Esophagus muscularis mucosa (tissue), 4 donors: Measurements from ENCODE around the gene PRKCH. TPM values are rescaled to one million over a fixed set of nuclear protein-coding genes. Genes with fewer than 3 reads are reported as not detected.
A peak's percentile ranks its signal among the peaks of the same experiment; 100 is the strongest.

Experiments used
- DNase-seq: peaks from one replicate; pipeline ENCODE4 v3.0.0-alpha.2; 2017; ENCODE audit errors: extremely low spot score
- H3K27ac ChIP-seq, 4 donors: fragments of 200-600 bp; sonication (generic); replicated peaks in 1 of 4; 1 replicate in 3 of 4; 2 replicates in 1 of 4; pipeline ENCODE4 v1.5.1; 2016 to 2019; ENCODE audit warnings: mild to moderate bottlenecking in 1 of 4
- H3K27me3 ChIP-seq, 4 donors: fragments of 200-600 bp; sonication (generic); one replicate each; pipeline versions ENCODE4 v1.5.1 to v1.6.0; 2016 to 2019
- H3K36me3 ChIP-seq, 4 donors: fragments of 200-600 bp; sonication (generic); one replicate each; pipeline ENCODE4 v1.5.1; 2016 to 2019
- H3K4me1 ChIP-seq, 4 donors: fragments of 200-600 bp; sonication (generic); one replicate each; pipeline ENCODE4 v1.5.1; 2016 to 2019
- H3K4me3 ChIP-seq, 4 donors: fragments of 200-600 bp; sonication (generic); 1 replicate in 2 of 4; 2 replicates in 2 of 4; pipeline ENCODE4 v1.5.1; 2016 to 2019; ENCODE audit warnings: mild to moderate bottlenecking in 4 of 4, moderate library complexity in 1 of 4
- H3K9me3 ChIP-seq, 4 donors: fragments of 200-600 bp; sonication (generic); 1 replicate in 3 of 4; 2 replicates in 1 of 4; pipeline ENCODE4 v1.5.1; 2016 to 2019
- CTCF ChIP-seq, 3 experiments: fragments of 200-600 bp in 2 of 3; fragments of 450-650 bp in 1 of 3; sonication (generic) in 2 of 3; IDR thresholded peaks; one replicate each; pipeline ENCODE4 v1.5.1; 2017 to 2019; ENCODE audit warnings: antibody characterized with exemption in 3 of 3, mild to moderate bottlenecking in 2 of 3, moderate library complexity in 1 of 3
- EP300 ChIP-seq: sonication (generic); formaldehyde crosslinking; IDR thresholded peaks from one replicate; pipeline ENCODE4 v1.6.1; 2017; ENCODE audit warnings: antibody characterized with exemption
- POLR2A ChIP-seq: fragments of 450-650 bp; IDR thresholded peaks from one replicate; pipeline ENCODE4 v1.6.1; 2017; ENCODE audit warnings: antibody characterized with exemption, moderate library complexity, mild to moderate bottlenecking, low read depth
- POLR2AphosphoS5 ChIP-seq, 2 donors: sonication (generic); formaldehyde crosslinking; IDR thresholded peaks; one replicate each; pipeline ENCODE4 v1.6.1; 2017; ENCODE audit warnings: antibody characterized with exemption in 2 of 2
- WGBS: methylation state at CpG from one replicate; pipeline ENCODE4 v1.1.5; 2018; 5-methylcytosine and 5-hydroxymethylcytosine counted together
- intact Hi-C: fragments of 100-400 bp; cut with DNase I; formaldehyde crosslinking; loops from one replicate; pipeline ENCODE4 v1.15.1; 2023
- total RNA-seq, 4 donors: library from RNA; depleted of rRNA; stranded (reverse); fragments of >200 nt; gene quantifications; one replicate each; pipeline versions ENCODE4 v1.1.0 to v1.2.1, GENCODE V29; 2016

Gene PRKCH
- total RNA-seq, 4 donors from 2014 or later, result 13.3 to 67.6 (median 32.2) TPM

GRCh38 chr14:61581340-61581739 lies 260.0 kb downstream of the PRKCH start:
- TF ChIP-seq POLR2AphosphoS5 (IDR thresholded peaks at IDR 0.05), result no peak
- TF ChIP-seq EP300, result no peak
- TF ChIP-seq CTCF (IDR thresholded peaks at IDR 0.05), result no peak
- TF ChIP-seq POLR2A, result no peak

GRCh38 chr14:61581955-61582615 lies 260.7 kb downstream of the PRKCH start:
- H3K27me3 ChIP-seq, result no peaks in the 10 kb centered on the region
- H3K4me3 ChIP-seq, result no peak overlapping the region
- WGBS, result 91% methylated on average over 3 of the region's 3 CpGs
- H3K27ac ChIP-seq, result peak overlapping the region; percentile 46 to 71 (median 63)
- TF ChIP-seq EP300 (no peak), POLR2A (no peak), POLR2AphosphoS5 (IDR thresholded peaks at IDR 0.05) (no peak)
- no peaks in the 10 kb centered on the region for H3K9me3 ChIP-seq
- H3K36me3 ChIP-seq, result no peaks in the 10 kb centered on the region
- intact Hi-C loops, result no loop called here
- H3K4me1 ChIP-seq, result peaks cover 27 to 61% (median 54%) of the 10 kb centered on the region in 4 donors
- peak; percentile 21 for DNase-seq

More at GRCh38 chr14:61581340-61581739, 260.0 kb downstream of the PRKCH start:
- H3K36me3 ChIP-seq, result no peaks in the 10 kb centered on the region
- no peaks in the 10 kb centered on the region for H3K9me3 ChIP-seq
- H3K4me1 ChIP-seq, result peaks cover 20 to 57% (median 47%) of the 10 kb centered on the region in 4 donors
- H3K27me3 ChIP-seq, result no peaks in the 10 kb centered on the region
- DNase-seq, result peak; percentile 64
- WGBS, result 89% methylated on average over 1 of the region's 1 CpG
- no peak overlapping the region for H3K4me3 ChIP-seq
- intact Hi-C loops, result no loop called here
- H3K27ac ChIP-seq, result peak overlapping the region in 2 of 4 donors; percentile 61 to 65

- Histone ChIP-seq H3K9me3 (no peaks in the 10 kb centered on the region), H3K36me3 (no peaks in the 10 kb centered on the region), H3K4me1 (peaks cover 27 to 61% (median 54%) of the 10 kb centered on the region in 4 donors), H3K27me3 (no peaks in the 10 kb centered on the region), H3K27ac (peak overlapping the region; percentile 46 to 71 (median 63)), H3K4me3 (no peak overlapping the region)
- DNase-seq, result no peak
- WGBS, result 79% methylated on average over 2 of the region's 2 CpGs
- TF ChIP-seq EP300 (no peak), CTCF (IDR thresholded peaks at IDR 0.05) (no peak), POLR2A (no peak), POLR2AphosphoS5 (IDR thresholded peaks at IDR 0.05) (no peak)
- intact Hi-C loops, result no loop called here
Measured at GRCh38 chr14:61582815-61583214, 261.4 kb downstream of the PRKCH start.

- intact Hi-C loops, result no loop called here
- Histone ChIP-seq H3K27me3 (no peaks in the 10 kb centered on the region), H3K9me3 (no peaks in the 10 kb centered on the region), H3K4me3 (no peak overlapping the region), H3K27ac (peak overlapping the region in 3 of 4 donors; percentile 72 to 85 (median 78)), H3K4me1 (peaks cover 35 to 71% (median 63%) of the 10 kb centered on the region in 4 donors), H3K36me3 (no peaks in the 10 kb centered on the region)
- WGBS, result 67% methylated on average over 3 of the region's 3 CpGs
- TF ChIP-seq EP300, result no peak
- no peak for TF ChIP-seq POLR2A
- no peak for TF ChIP-seq POLR2AphosphoS5 (IDR thresholded peaks at IDR 0.05)
- no peak for TF ChIP-seq CTCF (IDR thresholded peaks at IDR 0.05)
- DNase-seq, result peak; percentile 75
Measured at GRCh38 chr14:61584331-61584741, 263.0 kb downstream of the PRKCH start.

- peak overlapping the region; percentile 72 to 85 (median 81) for H3K27ac ChIP-seq
- TF ChIP-seq POLR2AphosphoS5 (IDR thresholded peaks at IDR 0.05), result peak; percentile 64 to 85
- TF ChIP-seq EP300, result peak; percentile 75
- TF ChIP-seq CTCF (IDR thresholded peaks at IDR 0.05), result no peak
- no peaks in the 10 kb centered on the region for H3K9me3 ChIP-seq
- intact Hi-C loops, result no loop called here
- H3K4me3 ChIP-seq, result no peak overlapping the region
- peak; percentile 92 for DNase-seq
- no peaks in the 10 kb centered on the region for H3K36me3 ChIP-seq
- peaks cover 35 to 85% (median 63%) of the 10 kb centered on the region in 4 donors for H3K4me1 ChIP-seq
- H3K27me3 ChIP-seq, result no peaks in the 10 kb centered on the region
- 43% methylated on average over 5 of the region's 5 CpGs for WGBS
Measured at GRCh38 chr14:61585598-61586543, 264.5 kb downstream of the PRKCH start.
